ENCODE measurements around the gene THSD1.
"Not testable (repeated sequence)": the region's sequence is repeated elsewhere in the genome, so short reads cannot be mapped to it uniquely, and the experiment has no call there.

The THSD1 gene

DNA sequence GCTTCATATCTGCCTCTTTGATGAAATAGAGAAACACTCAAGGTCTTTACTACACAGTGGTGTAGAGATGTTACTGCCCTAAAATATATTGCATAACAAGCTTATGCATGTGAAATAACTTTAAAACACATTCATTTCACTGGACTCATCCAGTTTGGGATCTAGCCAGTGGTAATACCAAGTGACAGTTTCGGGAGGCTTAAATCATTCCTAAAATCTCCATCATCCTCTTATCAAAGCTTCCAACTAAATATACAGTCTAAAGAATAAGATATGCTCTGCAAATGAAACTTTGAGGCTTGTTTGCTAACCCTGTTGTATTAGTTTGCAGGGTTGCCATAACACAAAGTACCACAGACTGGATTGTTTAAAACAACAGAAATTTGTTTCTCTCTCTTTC is 52.8 kb downstream of the THSD1 start:
- DNase-seq = no peak

DNA sequence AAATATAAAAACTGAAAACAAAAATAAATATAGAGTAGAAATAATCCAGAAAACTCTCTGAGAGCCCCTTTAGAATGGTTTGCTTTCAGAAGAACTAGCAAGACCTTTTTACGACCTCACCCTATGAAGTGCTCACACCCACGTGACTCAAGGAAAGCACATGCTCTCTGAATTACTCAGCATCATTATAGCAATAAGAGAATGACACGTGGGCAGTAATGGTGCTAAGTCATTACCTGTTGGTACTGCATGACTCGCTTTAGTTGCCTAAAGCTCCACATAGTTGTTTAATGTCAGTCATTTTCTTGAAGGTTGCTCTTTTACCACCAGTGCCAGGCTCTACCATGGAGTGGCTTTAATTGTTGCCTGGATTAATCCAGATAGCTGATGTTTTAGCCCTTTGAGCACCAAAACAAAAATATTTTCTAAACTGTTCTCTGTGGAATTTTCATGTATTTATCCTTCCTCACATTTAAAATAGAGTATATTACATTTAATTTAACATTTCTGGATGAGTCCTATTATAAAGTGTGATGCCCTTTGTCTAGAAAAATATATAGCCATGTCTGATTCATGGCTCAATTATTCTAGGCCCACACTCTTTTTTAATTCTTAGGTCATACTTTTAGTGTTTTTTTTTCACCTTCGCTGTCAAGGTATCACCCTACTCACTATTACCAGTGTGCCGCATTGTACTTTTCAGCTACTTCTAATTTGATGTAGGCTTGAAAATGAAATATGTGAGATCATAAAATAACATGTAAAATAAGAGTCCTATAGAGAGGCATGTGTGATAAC is 56.8 kb downstream of the THSD1 start:
- DNase-seq = peak; percentile 65

GRCh38 chr13:52348071-52348470 is 57.9 kb downstream of the THSD1 start:
- no peak for DNase-seq

DNA sequence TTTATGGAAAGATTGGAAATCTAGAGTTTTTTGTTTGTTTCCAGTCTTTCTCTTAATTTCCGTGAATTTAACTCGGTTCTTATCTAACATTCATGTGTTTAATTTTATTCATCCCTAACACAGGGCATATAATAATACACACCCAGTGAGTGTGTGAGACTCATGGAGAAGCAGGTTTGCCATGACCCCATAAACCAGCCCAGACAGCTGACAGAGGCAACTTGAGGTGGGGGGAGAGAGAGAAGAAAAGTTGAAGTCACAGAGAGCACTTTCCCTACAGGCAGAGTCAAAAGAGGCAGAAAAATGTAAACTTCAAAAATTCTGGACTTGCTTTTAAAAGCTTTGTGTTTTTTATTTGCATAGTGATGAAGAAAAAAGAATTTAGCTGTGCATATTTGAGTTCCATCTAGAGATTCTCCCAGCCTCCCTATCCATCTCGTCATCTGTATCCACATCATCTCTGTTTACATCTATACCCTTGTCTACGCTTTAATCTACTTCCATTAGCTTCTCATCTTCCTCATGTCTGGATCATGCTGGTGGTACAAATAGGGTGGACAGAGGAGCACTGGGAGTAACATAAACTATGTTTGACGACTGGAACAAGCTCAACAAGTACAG is 60.2 kb downstream of the THSD1 start:
- DNase-seq = no peak

GRCh38 chr13:52345048-52345447 is 60.9 kb downstream of the THSD1 start:
- no peak for DNase-seq

- no peak for DNase-seq
Observed at GRCh38 chr13:52344108-52344507, 61.9 kb downstream of the THSD1 start.

DNA sequence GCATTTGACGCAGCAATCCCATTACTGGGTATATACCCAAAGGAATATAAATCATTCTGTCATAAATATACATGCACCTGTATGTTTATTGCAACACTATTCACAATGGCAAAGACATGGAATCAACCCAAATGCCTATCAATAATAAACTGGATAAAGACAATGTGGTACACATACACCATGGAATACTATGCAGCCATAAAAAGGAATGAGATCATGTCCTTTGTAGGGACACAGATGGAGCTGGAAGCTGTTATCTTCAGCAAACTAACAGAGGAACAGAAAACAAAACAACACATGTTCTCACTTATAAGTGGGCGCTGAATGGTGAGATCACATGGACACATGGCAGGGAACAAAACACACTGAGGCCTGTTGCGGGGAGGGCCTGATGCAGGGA is 63.8 kb downstream of the THSD1 start:
- not testable (repeated sequence) for DNase-seq

DNA sequence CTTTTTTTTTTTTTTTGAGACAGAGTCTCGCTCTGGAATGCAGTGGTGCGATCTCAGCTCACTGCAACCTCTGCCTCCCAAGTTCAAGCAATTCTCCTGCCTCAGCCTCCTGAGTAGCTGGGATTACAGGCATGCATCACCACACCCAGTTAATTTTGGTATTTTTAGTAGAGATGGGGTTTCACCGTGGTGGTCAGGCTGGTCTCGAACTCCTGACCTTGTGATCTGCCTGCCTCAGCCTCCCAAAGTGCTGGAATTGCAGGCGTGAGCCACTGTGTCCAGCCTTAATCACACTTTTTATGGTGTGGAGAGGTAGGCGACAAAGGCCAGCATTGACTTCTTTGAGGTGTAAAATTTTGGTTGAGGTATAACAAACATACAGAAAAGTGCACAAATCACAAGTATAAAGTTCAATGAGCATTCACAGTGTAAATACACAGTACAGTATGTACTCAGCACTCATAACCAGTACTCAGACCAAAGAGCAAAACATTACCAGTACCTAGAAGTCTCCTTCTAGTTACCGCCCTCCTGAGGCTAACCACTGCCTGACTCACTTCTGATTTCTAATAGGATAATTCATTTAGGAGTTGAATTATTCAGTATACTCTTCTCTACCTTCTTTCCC is 68.0 kb downstream of the THSD1 start:
- not testable (repeated sequence) for DNase-seq

DNA sequence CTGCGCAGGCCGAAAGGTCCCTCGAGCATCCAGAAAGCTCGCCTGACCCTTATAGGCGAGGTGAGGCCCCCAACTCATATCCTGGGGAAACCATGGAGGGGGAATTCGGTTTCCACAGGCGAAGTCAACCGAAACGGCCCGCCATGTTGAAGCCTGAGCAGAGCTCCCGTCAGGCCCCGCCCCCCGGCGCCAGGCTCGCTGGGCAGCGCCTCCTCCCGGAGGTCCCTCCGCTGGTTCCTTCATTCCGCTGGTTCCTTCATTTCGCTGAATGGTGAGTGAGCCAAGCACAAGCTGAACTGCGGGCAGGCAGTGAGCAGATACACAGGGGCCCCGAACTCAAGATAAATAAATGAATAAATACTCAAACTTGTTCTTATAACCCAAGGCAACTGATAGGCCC is 71.9 kb downstream of the THSD1 start:
- not testable (repeated sequence) for DNase-seq

DNA sequence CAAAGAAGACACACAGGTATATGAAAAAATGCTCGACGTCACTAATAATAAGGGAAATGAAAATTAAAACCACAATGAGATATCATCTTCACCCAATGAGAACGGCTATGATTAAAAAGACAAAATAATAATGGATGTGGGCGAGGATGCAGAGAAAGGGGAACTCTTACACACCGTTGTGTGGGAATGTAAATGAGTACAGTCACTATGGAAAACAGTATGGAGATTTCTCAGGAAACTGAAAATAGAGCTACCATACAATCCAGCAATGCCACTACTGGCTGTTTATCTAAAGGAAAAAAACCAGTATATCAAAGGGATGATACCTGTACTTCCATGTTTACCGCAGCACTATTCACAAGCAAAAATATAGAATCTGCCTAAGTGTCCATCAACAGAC is 74.1 kb downstream of the THSD1 start:
- not testable (repeated sequence) for DNase-seq
